H9 (cell line): ENCODE measurements around the gene DAP3. TPM values are rescaled to one million over a fixed set of nuclear protein-coding genes. Genes with fewer than 3 reads are reported as not detected.

ENCODE experiments used
- DNase-seq: peaks from one replicate; pipeline ENCODE4 v3.0.0-alpha.2; 2017
- H2AFZ ChIP-seq: one replicate; pipeline ENCODE4 v1.6.1; 2013; ENCODE audit warnings: mild to moderate bottlenecking, low read length, control low read depth, moderate library complexity
- H2AK5ac ChIP-seq: 2 replicates; pipeline ENCODE4 v1.6.1; 2013; ENCODE audit warnings: low read length, control low read depth, mixed read lengths; ENCODE audit not compliant: insufficient read length
- H2BK120ac ChIP-seq: one replicate; pipeline ENCODE4 v1.6.1; 2013; ENCODE audit warnings: low read depth, mild to moderate bottlenecking, low read length, control low read depth, inconsistent platforms; ENCODE audit not compliant: poor library complexity, severe bottlenecking
- H2BK12ac ChIP-seq: 2 replicates; pipeline ENCODE4 v1.6.1; 2013; ENCODE audit warnings: low read length, control low read depth, mixed read lengths, low read depth; ENCODE audit not compliant: insufficient read length
- H2BK15ac ChIP-seq: 2 replicates; pipeline ENCODE4 v1.6.1; 2013; ENCODE audit warnings: low read depth, low read length, control low read depth
- H2BK20ac ChIP-seq: one replicate; pipeline ENCODE4 v1.6.1; 2013; ENCODE audit warnings: low read depth, mild to moderate bottlenecking, low read length, control low read depth, inconsistent platforms; ENCODE audit not compliant: poor library complexity, severe bottlenecking
- H2BK5ac ChIP-seq: 2 replicates; pipeline ENCODE4 v1.6.1; 2013; ENCODE audit warnings: low read length, control low read depth, mixed read lengths; ENCODE audit not compliant: insufficient read length
- H3K14ac ChIP-seq: 2 replicates; pipeline ENCODE4 v1.6.1; 2013; ENCODE audit warnings: low read length, control low read depth; ENCODE audit not compliant: insufficient read depth
- H3K18ac ChIP-seq: 2 replicates; pipeline ENCODE4 v1.6.1; 2013; ENCODE audit warnings: low read depth, mild to moderate bottlenecking, mixed read lengths, low read length, control low read depth; ENCODE audit not compliant: insufficient read length
- H3K23ac ChIP-seq: 2 replicates; pipeline ENCODE4 v1.6.1; 2013; ENCODE audit warnings: low read length, control low read depth, mixed read lengths, low read depth; ENCODE audit not compliant: insufficient read length
- H3K23me2 ChIP-seq: 2 replicates; pipeline ENCODE4 v1.6.1; 2013; ENCODE audit warnings: low read depth, mild to moderate bottlenecking, mixed read lengths, low read length, control low read depth; ENCODE audit not compliant: insufficient read length, poor library complexity, severe bottlenecking
- H3K27ac ChIP-seq: 2 replicates; pipeline ENCODE4 v1.5.1; 2013; ENCODE audit warnings: low read length, control low read depth, mixed read lengths, low read depth; ENCODE audit not compliant: insufficient read length
- H3K27me3 ChIP-seq: 2 replicates; pipeline ENCODE4 v1.6.1; 2013; ENCODE audit warnings: low read length, control low read depth, inconsistent platforms; ENCODE audit not compliant: insufficient read depth
- H3K4ac ChIP-seq: 2 replicates; pipeline ENCODE4 v1.6.1; 2013; ENCODE audit warnings: low read depth, mild to moderate bottlenecking, control low read depth, inconsistent platforms, low read length, moderate library complexity
- H3K4me1 ChIP-seq: 2 replicates; pipeline ENCODE4 v1.6.1; 2013; ENCODE audit warnings: low read length, control low read depth, inconsistent platforms; ENCODE audit not compliant: insufficient read depth
- H3K4me2 ChIP-seq: 2 replicates; pipeline ENCODE4 v1.6.1; 2013; ENCODE audit warnings: low read length, control low read depth, mixed read lengths; ENCODE audit not compliant: insufficient read length, insufficient read depth
- H3K56ac ChIP-seq: 2 replicates; pipeline ENCODE4 v1.6.1; 2013; ENCODE audit warnings: low read depth, mild to moderate bottlenecking, mixed read lengths, low read length, control low read depth; ENCODE audit not compliant: insufficient read length
- H3K79me1 ChIP-seq: 2 replicates; pipeline ENCODE4 v1.6.1; 2013; ENCODE audit warnings: low read depth, mild to moderate bottlenecking, moderate library complexity, low read length, control low read depth, inconsistent platforms; ENCODE audit not compliant: insufficient read depth, poor library complexity, severe bottlenecking
- H3K79me2 ChIP-seq: 2 replicates; pipeline ENCODE4 v1.6.1; 2013; ENCODE audit warnings: low read length, control low read depth, inconsistent platforms; ENCODE audit not compliant: insufficient read depth
- H3K9ac ChIP-seq: 2 replicates; pipeline ENCODE4 v1.6.1; 2013; ENCODE audit warnings: low read length, control low read depth, mixed read lengths; ENCODE audit not compliant: insufficient read length; ENCODE audit errors: extremely low read depth
- H3K9me3 ChIP-seq: one replicate; pipeline ENCODE4 v1.6.1; 2013; ENCODE audit warnings: low read depth, low read length, inconsistent platforms; ENCODE audit not compliant: control insufficient read depth
- H3T11ph ChIP-seq: one replicate; pipeline ENCODE4 v1.6.1; 2013; ENCODE audit warnings: mild to moderate bottlenecking, low read length, control low read depth, inconsistent platforms
- H4K20me1 ChIP-seq: one replicate; pipeline ENCODE4 v1.6.1; 2013; ENCODE audit not compliant: control insufficient read depth, insufficient read length, insufficient read depth
- H4K5ac ChIP-seq: 2 replicates; pipeline ENCODE4 v1.6.1; 2013; ENCODE audit warnings: low read depth, mild to moderate bottlenecking, mixed read lengths, low read length, control low read depth; ENCODE audit not compliant: insufficient read length
- H4K8ac ChIP-seq: replicated peaks from 2 replicates; pipeline ENCODE4 v1.6.1; 2013; ENCODE audit warnings: low read length, control low read depth, mixed read lengths, low read depth; ENCODE audit not compliant: insufficient read length
- H4K91ac ChIP-seq: 2 replicates; pipeline ENCODE4 v1.6.1; 2013; ENCODE audit warnings: low read depth, mild to moderate bottlenecking, moderate library complexity, mixed read lengths, low read length, control low read depth; ENCODE audit not compliant: insufficient read length
- H3K27ac Mint-ChIP-seq, 3 experiments: 2 replicates in 2 of 3; 3 replicates in 1 of 3; pipeline ENCODE4 v1.8.0; 2020 to 2021; ENCODE audit warnings: mixed read lengths in 3 of 3, mild to moderate bottlenecking in 1 of 3, moderate library complexity in 1 of 3
- H3K27me3 Mint-ChIP-seq: 2 replicates; pipeline ENCODE4 v1.8.0; 2021; ENCODE audit warnings: low read depth, mild to moderate bottlenecking, moderate library complexity, mixed read lengths
- H3K36me3 Mint-ChIP-seq, 3 experiments: 2 replicates in 2 of 3; 3 replicates in 1 of 3; pipeline ENCODE4 v1.8.0; 2020 to 2021; ENCODE audit warnings: low read depth in 3 of 3, mixed read lengths in 3 of 3; ENCODE audit not compliant: insufficient read depth in 1 of 3
- H3K4me1 Mint-ChIP-seq, 2 experiments: 2 replicates each; pipeline ENCODE4 v1.8.0; 2020; ENCODE audit warnings: mixed read lengths in 2 of 2
- H3K4me3 Mint-ChIP-seq, 2 experiments: 2 replicates in 1 of 2; 3 replicates in 1 of 2; pipeline ENCODE4 v1.8.0; 2020 to 2021; ENCODE audit warnings: mild to moderate bottlenecking in 2 of 2, mixed read lengths in 2 of 2, moderate library complexity in 1 of 2
- H3K9me3 Mint-ChIP-seq, 2 experiments: 2 replicates in 1 of 2; 3 replicates in 1 of 2; pipeline ENCODE4 v1.8.0; 2020; ENCODE audit warnings: mild to moderate bottlenecking in 2 of 2, mixed read lengths in 2 of 2, moderate library complexity in 1 of 2
- CTCF ChIP-seq: fragments of 200-600 bp; sonication (generic); conservative IDR thresholded peaks from 3 replicates; pipeline ENCODE4 v1.8.0; 2021; ENCODE audit warnings: antibody characterized with exemption, mild to moderate bottlenecking
- WGBS: extraction: QIAGEN DNeasy Blood & Tissue Kit; methylation state at CpG from one replicate; pipeline ENCODE4 v1.1.7; 2013; ENCODE audit warnings: missing lambda C conversion rate, low lambda C conversion rate, mixed read lengths; ENCODE audit not compliant: insufficient read length; ENCODE audit errors: extremely low coverage; 5-methylcytosine and 5-hydroxymethylcytosine counted together
- total RNA-seq: library from RNA; stranded (reverse); gene quantifications from 2 replicates; pipeline ENCODE4 v1.2.1, GENCODE V29; 2021

The DAP3 gene
- total RNA-seq, 1 experiment from 2014 or later, result 114 TPM

- H3K23me2 ChIP-seq, result no peaks in the 10 kb centered on the region
- peaks cover 8 to 13% of the 10 kb centered on the region in 2 experiments for H3K4me1 Mint-ChIP-seq
- WGBS, result no CpG with 5 or more reads among the region's 3 CpGs
Observed at GRCh38 chr1:155652951-155653350, 35.9 kb upstream of the DAP3 start.

More at GRCh38 chr1:155652951-155653350, 35.9 kb upstream of the DAP3 start:
- H3K27ac ChIP-seq, result no peak overlapping the region
- H3K4me2 ChIP-seq, result no peak overlapping the region
- H4K20me1 ChIP-seq, result no peaks in the 10 kb centered on the region
- H2AFZ ChIP-seq, result no peak overlapping the region
- H3K23ac ChIP-seq, result no peak overlapping the region
- Mint-ChIP-seq H3K4me3 (no peak overlapping the region), H3K27ac (no peak overlapping the region), H3K27me3 (peaks cover 4% of the 10 kb centered on the region), H3K9me3 (peaks cover 2 to 6% of the 10 kb centered on the region in 2 experiments; a peak in 1 of 5 replicates), H3K36me3 (peaks cover 0 to 5% (median 2%) of the 10 kb centered on the region in 3 experiments; a peak in 3 of 7 replicates)
- H3K9ac ChIP-seq, result no peak overlapping the region
- H4K91ac ChIP-seq, result no peak overlapping the region
- H3K79me2 ChIP-seq, result no peaks in the 10 kb centered on the region
- no peak overlapping the region for H2BK20ac ChIP-seq
- peaks cover 6% of the 10 kb centered on the region for H3K9me3 ChIP-seq
- H2BK120ac ChIP-seq, result no peak overlapping the region
- H3K79me1 ChIP-seq, result no peaks in the 10 kb centered on the region
- no peak overlapping the region for H2BK5ac ChIP-seq
- no peak overlapping the region for H4K5ac ChIP-seq
- no peak overlapping the region for H3K14ac ChIP-seq
- H2BK15ac ChIP-seq, result no peak overlapping the region
- no peak overlapping the region for H4K8ac ChIP-seq
- TF ChIP-seq CTCF, result no peak
- no peaks in the 10 kb centered on the region for H3K4me1 ChIP-seq
- H3K56ac ChIP-seq, result no peak overlapping the region
- no peak overlapping the region for H3K4ac ChIP-seq
- H2BK12ac ChIP-seq, result no peak overlapping the region
- H3T11ph ChIP-seq, result no peak overlapping the region
- H2AK5ac ChIP-seq, result no peak overlapping the region
- DNase-seq, result no peak
- no peaks in the 10 kb centered on the region for H3K27me3 ChIP-seq
- H3K18ac ChIP-seq, result no peak overlapping the region
